ENCODE data around the gene TSGA10IP.

Gene TSGA10IP

GRCh38 chr11:65912845-65913244, 32.4 kb upstream of the TSGA10IP start:
- H3K27ac ChIP-seq = no peak overlapping the region

DNA sequence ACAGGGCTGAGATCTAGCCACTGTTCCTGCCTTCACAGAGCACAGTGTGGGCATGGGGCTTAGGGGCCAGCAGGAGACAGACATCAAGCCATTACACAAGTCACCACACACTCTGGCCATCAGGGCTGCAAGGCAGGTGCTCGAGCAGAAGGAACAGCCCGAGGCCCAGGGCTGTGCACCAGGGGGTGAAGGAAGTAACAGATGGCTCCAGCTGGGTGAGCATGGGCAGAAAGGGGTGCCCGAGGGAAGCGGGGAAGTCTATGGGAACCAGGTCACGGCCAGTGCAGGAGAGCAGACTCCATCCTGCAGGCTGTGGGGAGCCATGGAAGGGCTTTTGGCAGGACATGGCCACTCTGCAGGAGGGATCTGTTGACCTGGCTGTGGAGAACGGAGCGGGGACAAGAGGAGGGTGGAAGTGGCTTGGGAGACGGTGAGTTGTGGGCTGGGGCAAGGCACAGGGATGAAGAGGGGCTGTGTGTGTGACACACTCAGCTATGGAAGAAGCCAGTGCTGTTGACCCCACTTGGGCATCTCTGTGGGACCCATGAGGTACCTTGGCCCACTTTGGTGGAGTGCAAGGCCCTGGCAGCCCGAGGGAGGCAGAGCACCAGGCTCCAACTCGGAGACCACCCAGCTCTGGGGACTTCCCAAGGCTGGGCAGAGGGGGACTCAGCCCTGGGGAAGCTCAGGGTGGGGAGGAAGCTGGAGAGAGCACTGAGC, 30.0 kb upstream of the TSGA10IP start:
- no peak for TF ChIP-seq CTCF (conservative IDR thresholded peaks at IDR 0.05)
- H3K27ac ChIP-seq = no peak overlapping the region

More at GRCh38 chr11:65912845-65913244, 32.4 kb upstream of the TSGA10IP start:
- TF ChIP-seq CTCF (conservative IDR thresholded peaks at IDR 0.05) = no peak

GRCh38 chr11:65915821-65916251, 29.4 kb upstream of the TSGA10IP start:
- TF ChIP-seq CTCF (conservative IDR thresholded peaks at IDR 0.05) = no peak
- H3K27ac ChIP-seq = no peak overlapping the region

DNA sequence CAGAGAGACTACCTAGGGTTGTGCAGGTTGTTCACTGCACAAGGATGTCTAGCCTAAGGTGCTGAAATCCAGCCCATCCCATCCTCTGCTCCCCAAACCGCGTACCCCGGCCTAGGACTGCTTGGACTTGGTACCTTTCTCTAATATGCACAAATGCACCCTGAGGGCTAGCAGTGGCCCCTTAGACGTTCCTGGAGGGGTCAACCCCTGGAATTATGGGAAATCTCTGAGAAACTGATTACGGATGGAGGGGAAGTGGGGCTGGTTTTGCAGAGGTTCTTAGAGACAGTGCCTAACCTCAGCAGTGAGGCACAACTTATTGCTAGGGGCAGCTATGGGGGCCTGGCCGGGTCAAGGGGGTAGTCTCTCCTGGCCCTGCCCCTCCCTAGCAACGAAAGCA, 28.9 kb upstream of the TSGA10IP start:
- TF ChIP-seq CTCF (conservative IDR thresholded peaks at IDR 0.05) = no peak
- peak overlapping the region; percentile 100; the same call in 1 of the 2 replicates for H3K27ac ChIP-seq

DNA sequence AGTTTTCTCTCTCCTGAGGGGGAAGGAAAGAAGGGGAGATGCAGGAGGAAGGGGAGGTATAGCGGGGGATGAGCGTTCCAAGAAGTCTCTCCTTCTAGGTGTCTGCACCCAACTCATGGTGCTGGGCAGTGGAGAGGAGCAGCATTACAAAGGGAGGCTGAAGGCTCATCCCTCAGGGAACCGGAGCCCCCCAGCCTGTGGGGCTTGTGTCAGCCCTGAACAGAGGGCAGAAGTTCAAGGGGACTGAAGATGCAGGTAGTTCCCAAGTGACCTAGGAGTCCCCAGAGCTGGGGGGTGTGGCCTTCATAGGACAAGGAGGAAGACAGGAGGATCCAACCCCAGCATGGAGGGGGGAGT, 28.2 kb upstream of the TSGA10IP start:
- no peak for TF ChIP-seq CTCF (conservative IDR thresholded peaks at IDR 0.05)

DNA sequence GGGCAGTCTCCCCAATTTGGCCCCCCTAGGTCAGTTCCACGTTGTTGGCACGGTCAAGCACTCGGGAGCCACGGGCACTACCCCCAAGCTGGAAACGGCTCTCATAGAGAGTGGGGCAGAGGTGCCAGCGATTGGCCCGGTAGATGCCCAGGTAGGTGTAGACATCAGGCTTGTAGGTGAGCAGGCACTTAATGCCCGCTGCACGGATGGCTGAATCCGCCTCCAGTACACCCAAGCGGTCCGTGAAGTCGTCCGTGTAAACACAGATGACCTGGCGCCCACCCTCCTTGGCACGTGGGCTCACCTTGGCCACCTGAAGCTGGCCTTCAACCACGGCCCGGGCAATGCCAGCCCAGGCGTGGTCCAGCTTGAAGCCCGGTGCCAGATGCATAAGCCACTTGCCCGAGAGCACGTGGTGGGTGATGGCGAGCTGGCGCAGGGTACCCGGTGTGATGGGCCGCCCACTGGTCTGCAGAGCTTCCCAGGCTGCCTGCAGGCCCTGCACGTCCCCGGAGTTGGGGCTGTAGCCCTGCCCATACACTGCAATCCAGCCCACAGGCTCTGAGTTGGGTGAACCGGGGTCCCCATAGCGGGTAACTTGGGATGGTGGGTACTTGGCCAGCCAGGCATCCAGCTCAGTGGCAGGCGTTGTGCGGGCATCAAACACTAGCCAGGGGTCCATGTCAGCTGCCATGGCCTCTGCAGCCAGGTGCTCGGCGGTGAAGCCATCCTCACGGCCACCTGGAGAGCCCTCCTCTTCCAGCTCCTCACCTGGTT, 27.7 kb upstream of the TSGA10IP start:
- TF ChIP-seq CTCF (conservative IDR thresholded peaks at IDR 0.05) = no peak
- H3K27ac ChIP-seq = peak overlapping the region; percentile 100

More for the DNA sequence above, 28.2 kb upstream of the TSGA10IP start:
- H3K27ac ChIP-seq = peak overlapping the region; percentile 100; the same call in 1 of the 2 replicates

All from VCaP (cell line).